Ishikawa (cell line): Measurements from ENCODE around the gene SLC5A2.

ENCODE experiments used
- CREB1 ChIP-seq: IDR thresholded peaks from 2 replicates; pipeline ENCODE4 v1.6.1; 2012; ENCODE audit warnings: low read depth
- EP300 ChIP-seq: IDR thresholded peaks from 2 replicates; pipeline ENCODE4 v1.6.1; 2012; ENCODE audit warnings: borderline replicate concordance
- NFIC ChIP-seq: IDR thresholded peaks from 2 replicates; pipeline ENCODE4 v1.6.1; 2012
- RAD21 ChIP-seq: IDR thresholded peaks from 2 replicates; pipeline ENCODE4 v1.6.1; 2012; ENCODE audit warnings: low read depth
- TAF1 ChIP-seq: IDR thresholded peaks from 2 replicates; pipeline ENCODE4 v1.6.1; 2012; ENCODE audit warnings: low read depth, mild to moderate bottlenecking
- YY1 ChIP-seq: IDR thresholded peaks from 2 replicates; pipeline ENCODE4 v1.6.1; 2012; ENCODE audit warnings: low read depth

DNA sequence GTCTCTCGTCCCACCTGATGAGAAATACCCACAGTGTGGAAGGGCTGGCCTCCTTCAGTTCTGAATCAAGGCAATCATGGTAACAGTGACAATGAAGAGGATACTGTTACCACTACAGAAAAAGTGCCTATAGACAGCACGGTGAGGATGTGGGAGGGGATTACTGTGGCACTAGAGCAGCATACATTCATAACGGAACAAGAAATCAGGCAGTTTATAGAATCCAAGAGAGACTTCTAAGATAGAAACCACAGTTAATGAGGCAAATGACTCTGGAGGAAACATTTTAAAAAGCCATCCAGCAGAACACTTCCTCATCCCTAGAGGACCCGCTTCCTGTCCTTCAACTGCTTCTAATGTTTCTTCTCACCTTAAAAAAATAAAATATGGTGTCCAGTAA, 22.6 kb downstream of the SLC5A2 start:
- TF ChIP-seq TAF1, result no peak
- TF ChIP-seq RAD21, result no peak
- no peak for TF ChIP-seq CREB1
- no peak for TF ChIP-seq NFIC
- no peak for TF ChIP-seq EP300
- no peak for TF ChIP-seq YY1
